22Rv1 (cell line): ENCODE results near the gene RNF115.

Experiments used
- H3K27ac ChIP-seq: fragments of 450-650 bp; 2 replicates; pipeline ENCODE4 v1.5.1; 2017
- CTCF ChIP-seq: fragments of 450-650 bp; IDR thresholded peaks from 2 replicates; pipeline ENCODE4 v1.5.1; 2017; ENCODE audit warnings: mild to moderate bottlenecking
- ZFX ChIP-seq: fragments of 450-650 bp; IDR thresholded peaks from 2 replicates; pipeline ENCODE4 v1.6.1; 2017; ENCODE audit warnings: antibody characterized with exemption, borderline replicate concordance

RNF115 gene

GRCh38 chr1:145702052-145702451 is 121.8 kb downstream of the RNF115 start:
- TF ChIP-seq ZFX (no peak), CTCF (no peak)
- no peak overlapping the region for H3K27ac ChIP-seq

GRCh38 chr1:145701306-145701862 is 122.5 kb downstream of the RNF115 start:
- no peak overlapping the region for H3K27ac ChIP-seq
- TF ChIP-seq CTCF (no peak), ZFX (no peak)

GRCh38 chr1:145696630-145696960 is 127.3 kb downstream of the RNF115 start:
- H3K27ac ChIP-seq, result no peak overlapping the region
- TF ChIP-seq CTCF (no peak), ZFX (no peak)

- H3K27ac ChIP-seq, result no peak overlapping the region
Observed at GRCh38 chr1:145695821-145696629, 127.9 kb downstream of the RNF115 start.

GRCh38 chr1:145692785-145693443 is 131.0 kb downstream of the RNF115 start:
- no peak overlapping the region for H3K27ac ChIP-seq
- TF ChIP-seq ZFX (no peak), CTCF (no peak)

More at GRCh38 chr1:145695821-145696629, 127.9 kb downstream of the RNF115 start:
- TF ChIP-seq CTCF (no peak), ZFX (no peak)

GRCh38 chr1:145690587-145691558 is 133.0 kb downstream of the RNF115 start:
- TF ChIP-seq CTCF, result no peak
- H3K27ac ChIP-seq, result no peak overlapping the region
